B cell (primary cell): ENCODE results near the gene CRTC3. TPM values are rescaled to one million over a fixed set of nuclear protein-coding genes. Genes with fewer than 3 reads are reported as not detected.

Experiments
- ATAC-seq: fragments of 200-7000 bp; cut with Tn5 transposase; one replicate; pipeline ENCODE4 v1.10.0; 2021; ENCODE audit warnings: low read depth, mild to moderate bottlenecking, moderate number of reproducible peaks, moderate library complexity
- CTCF ChIA-PET: fragments of 350-600 bp; sonication (Branson Sonifier 250); formaldehyde crosslinking; loops from one replicate; lab custom pipeline; 2021; ENCODE audit warnings: antibody characterized with exemption, inconsistent platforms; lab: Charles Lee
- POLR2A ChIA-PET: fragments of 350-600 bp; sonication (Branson Sonifier 250); formaldehyde crosslinking; loops from one replicate; lab custom pipeline; 2021; ENCODE audit warnings: antibody characterized with exemption; lab: Charles Lee
- DNase-seq: peaks from one replicate; pipeline ENCODE4 v3.0.0; 2013
- H2AFZ ChIP-seq: 2 replicates; pipeline ENCODE4 v1.6.1; 2012; ENCODE audit warnings: mild to moderate bottlenecking, low read depth, low read length; ENCODE audit not compliant: insufficient read depth, poor library complexity, severe bottlenecking
- H3K27ac ChIP-seq, 2 donors: 1 replicate in 1 of 2; 2 replicates in 1 of 2; pipeline ENCODE4 v1.5.1; 2012 to 2013; ENCODE audit warnings: low read length in 2 of 2, mild to moderate bottlenecking in 2 of 2, moderate library complexity in 1 of 2
- H3K27me3 ChIP-seq, 4 experiments: fragments of 200-600 bp in 1 of 4; sonication (generic) in 1 of 4; replicated peaks in 1 of 4; 1 replicate in 2 of 4; 2 replicates in 2 of 4; pipeline versions ENCODE4 v1.6.1 to v1.7.0; 2013 to 2016; ENCODE audit warnings: low read length in 3 of 4, mild to moderate bottlenecking in 2 of 4, mixed read lengths in 1 of 4, moderate library complexity in 1 of 4; ENCODE audit not compliant: insufficient read depth in 4 of 4, control insufficient read depth in 3 of 4; ENCODE audit errors: control extremely low read depth in 1 of 4
- H3K36me3 ChIP-seq, 2 experiments: replicated peaks in 1 of 2; 1 replicate in 1 of 2; 2 replicates in 1 of 2; pipeline versions ENCODE4 v1.6.1 to v1.7.1; 2013; ENCODE audit warnings: low read length in 1 of 2; ENCODE audit not compliant: insufficient read depth in 2 of 2, control insufficient read depth in 1 of 2; ENCODE audit errors: control extremely low read depth in 1 of 2, extremely low read depth in 1 of 2
- H3K4me1 ChIP-seq, 2 donors: fragments of 200-600 bp in 1 of 2; sonication (generic) in 1 of 2; 1 replicate in 1 of 2; 2 replicates in 1 of 2; pipeline versions ENCODE4 v1.5.1 to v1.6.1; 2013 to 2017; ENCODE audit warnings: low read length in 2 of 2; ENCODE audit not compliant: control insufficient read depth in 2 of 2, insufficient read depth in 2 of 2
- H3K4me2 ChIP-seq: replicated peaks from 2 replicates; pipeline ENCODE3; 2012; ENCODE audit warnings: mild to moderate bottlenecking, low read depth, low read length; ENCODE audit not compliant: poor library complexity, severe bottlenecking
- H3K4me3 ChIP-seq, 5 experiments: fragments of 200-600 bp in 1 of 5; sonication (generic) in 1 of 5; 1 replicate in 3 of 5; 2 replicates in 2 of 5; pipeline versions ENCODE4 v1.5.1 to v1.7.0; 2011 to 2016; ENCODE audit warnings: low read length in 4 of 5, mild to moderate bottlenecking in 4 of 5, low read depth in 2 of 5, control low read depth in 1 of 5, moderate library complexity in 1 of 5; ENCODE audit not compliant: insufficient read depth in 1 of 5; ENCODE audit errors: control extremely low read depth in 1 of 5, extremely low read depth in 1 of 5
- H3K79me2 ChIP-seq: fragments of 200-600 bp; sonication (generic); one replicate; pipeline ENCODE4 v1.6.0; 2016; ENCODE audit warnings: low read length; ENCODE audit not compliant: control insufficient read depth, insufficient read depth
- H3K9ac ChIP-seq: fragments of 200-600 bp; sonication (generic); 2 replicates; pipeline ENCODE4 v1.6.1; 2017; ENCODE audit warnings: mild to moderate bottlenecking, low read length, moderate library complexity
- H3K9me3 ChIP-seq, 3 donors: one replicate each; pipeline versions ENCODE4 v1.6.1 to v1.7.1; 2013; ENCODE audit warnings: low read length in 2 of 3; ENCODE audit not compliant: control insufficient read depth in 2 of 3, insufficient read depth in 1 of 3; ENCODE audit errors: control extremely low read depth in 1 of 3
- H4K20me1 ChIP-seq: 2 replicates; pipeline ENCODE4 v1.6.0; 2012; ENCODE audit warnings: mild to moderate bottlenecking, low read length; ENCODE audit not compliant: insufficient read depth, control insufficient read depth, poor library complexity, severe bottlenecking
- H3K27ac Mint-ChIP-seq: one replicate; pipeline ENCODE4 v1.8.0; 2021; ENCODE audit warnings: mixed read lengths
- H3K27me3 Mint-ChIP-seq: one replicate; pipeline ENCODE4 v1.8.0; 2021; ENCODE audit warnings: mixed read lengths
- H3K4me1 Mint-ChIP-seq: one replicate; pipeline ENCODE4 v1.8.0; 2021; ENCODE audit warnings: mixed read lengths
- H3K4me3 Mint-ChIP-seq: one replicate; pipeline ENCODE4 v1.8.0; 2021; ENCODE audit warnings: mixed read lengths
- H3K9me3 Mint-ChIP-seq: one replicate; pipeline ENCODE4 v1.8.0; 2022; ENCODE audit warnings: mixed read lengths; ENCODE audit not compliant: insufficient read depth
- CTCF ChIP-seq: fragments of 200-600 bp; IDR thresholded peaks from one replicate; pipeline ENCODE4 v1.8.0; 2022; ENCODE audit warnings: antibody characterized with exemption, mild to moderate bottlenecking
- EZH2 ChIP-seq: IDR thresholded peaks from 2 replicates; pipeline ENCODE4 v1.6.1; 2012; ENCODE audit warnings: borderline replicate concordance, low read depth, mild to moderate bottlenecking, moderate library complexity, low read length; ENCODE audit not compliant: insufficient read depth, poor library complexity, severe bottlenecking
- WGBS: methylation state at CpG from one replicate; pipeline ENCODE4 v1.1.5; 2013; ENCODE audit warnings: missing lambda C conversion rate; ENCODE audit not compliant: insufficient coverage; 5-methylcytosine and 5-hydroxymethylcytosine counted together
- intact Hi-C: fragments of 100-400 bp; cut with micrococcal nuclease; formaldehyde crosslinking; loops from one replicate; pipeline ENCODE4 v1.10.0; 2022
- polyA plus RNA-seq: library from polyadenylated mRNA; depleted of rRNA; stranded (reverse); fragments of >200 nt; gene quantifications from 2 replicates; pipeline ENCODE4 v1.2.3, GENCODE V29; 2012
- total RNA-seq, 2 donors: library from RNA; stranded (reverse); fragments of 120-200 nt in 1 of 2; gene quantifications; 1 replicate in 1 of 2; 2 replicates in 1 of 2; pipeline versions ENCODE4 v1.2.3 to v1.2.4, GENCODE V29; 2013 to 2022

The CRTC3 gene
- total and polyA plus RNA-seq, 2 donors (not counting 1 experiment from before 2014, with no cell fraction given) = 34.7 to 95.8 TPM

- ATAC-seq = no peak
- intact Hi-C loops = no loop called here
- H3K4me2 ChIP-seq = no peak overlapping the region
Observed at GRCh38 chr15:90650117-90650955, 120.6 kb downstream of the CRTC3 start.

More at GRCh38 chr15:90650117-90650955, 120.6 kb downstream of the CRTC3 start:
- Histone ChIP-seq H3K9me3 (no peaks in the 10 kb centered on the region), H4K20me1 (no peaks in the 10 kb centered on the region), H3K4me1 (peaks cover 17 to 22% of the 10 kb centered on the region in 2 donors), H3K79me2 (no peaks in the 10 kb centered on the region), H2AFZ (no peak overlapping the region), H3K27me3 (peaks cover 0 to 30% (median 14%) of the 10 kb centered on the region in 4 experiments), H3K36me3 (no peaks in the 10 kb centered on the region), H3K27ac (no peak overlapping the region), H3K9ac (no peak overlapping the region), H3K4me3 (no peak overlapping the region)
- Mint-ChIP-seq H3K4me1 (peaks cover 16% of the 10 kb centered on the region), H3K4me3 (no peak overlapping the region), H3K27ac (no peak overlapping the region), H3K27me3 (peaks cover 17% of the 10 kb centered on the region), H3K9me3 (no peaks in the 10 kb centered on the region)
- ChIA-PET CTCF (interaction anchor here (0.7 to 6.4 kb wide), 9 partner anchors 10 to 283 kb away, joined by 3 to 158 read pairs (median 13); partner anchors contain the start of gene FES), POLR2A (interaction anchor here (0.5 kb wide), 1 partner anchor 139 kb away, joined by 5 read pairs; no protein-coding TSS in a partner anchor)
- DNase-seq = no peak
- WGBS = 75% methylated on average over 4 of the region's 8 CpGs
- no peak for TF ChIP-seq EZH2
- TF ChIP-seq CTCF = no peak
